LNCaP clone FGC (cell line): ENCODE results near the gene SPTBN1.

Experiments used
- DNase-seq: peaks from one replicate; pipeline ENCODE4 v3.0.0-alpha.2; 2011; ENCODE audit warnings: low read depth
- H3K4me3 ChIP-seq: 2 replicates; pipeline ENCODE4 v1.5.1; 2011; ENCODE audit warnings: mild to moderate bottlenecking, low read depth, low read length, control low read depth
- CTCF ChIP-seq: IDR thresholded peaks from 2 replicates; pipeline ENCODE4 v1.5.1; 2012; ENCODE audit warnings: mild to moderate bottlenecking; ENCODE audit not compliant: control insufficient read depth, insufficient read depth; ENCODE audit errors: extremely low read depth

Gene SPTBN1

DNA sequence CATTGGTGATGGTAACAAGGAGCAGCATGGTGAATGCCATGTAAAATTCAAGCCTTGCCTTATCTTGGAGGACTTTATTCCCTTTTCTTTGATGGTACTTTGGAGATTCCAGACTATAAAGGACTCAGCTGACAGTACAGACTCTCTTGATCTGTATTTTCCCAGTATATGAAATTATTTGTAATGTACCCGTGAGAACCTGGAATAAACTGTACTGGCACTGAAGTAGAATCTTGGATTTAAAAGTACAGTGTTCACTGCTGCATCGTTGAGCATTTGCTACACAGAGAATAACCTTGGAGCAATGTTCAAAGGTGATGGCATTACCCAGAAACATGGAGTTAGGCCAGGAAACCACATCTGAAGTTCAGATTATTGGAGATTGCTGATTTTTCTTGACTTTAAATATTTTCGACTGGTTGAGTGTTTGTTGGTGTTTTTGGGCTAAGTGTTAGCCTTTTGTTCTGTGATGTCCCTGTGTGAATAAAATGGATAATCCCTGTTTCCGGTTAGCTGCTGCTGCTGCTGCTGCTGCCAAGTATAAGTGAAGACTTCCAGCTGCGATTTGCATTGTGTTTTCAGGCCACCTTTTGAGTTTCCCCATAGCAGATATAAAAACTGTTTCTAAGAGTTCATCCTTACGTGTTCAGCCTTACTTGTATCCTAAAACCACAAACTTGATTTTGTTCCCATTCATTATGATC, 122.0 kb downstream of the SPTBN1 start:
- TF ChIP-seq CTCF = no peak
- DNase-seq = no peak
- no peak overlapping the region for H3K4me3 ChIP-seq

DNA sequence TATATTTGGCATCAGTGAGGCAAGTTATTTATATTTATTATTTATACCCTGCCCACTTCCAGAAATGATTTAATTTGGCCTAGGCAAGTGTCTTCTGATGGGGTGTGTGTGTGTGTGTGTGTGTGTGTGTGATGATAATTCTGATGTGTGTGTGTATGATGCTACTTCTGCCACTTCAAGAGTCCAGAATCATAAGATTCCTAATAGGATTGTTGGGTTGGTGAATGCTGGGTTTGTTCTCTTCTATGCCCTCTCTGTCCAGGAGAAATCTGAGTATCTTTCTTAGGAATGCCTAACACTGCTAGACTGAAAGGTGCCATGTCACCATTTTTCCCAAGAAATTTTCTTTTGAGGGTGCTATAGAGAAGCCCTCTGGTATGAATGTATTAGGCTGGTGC, 122.5 kb downstream of the SPTBN1 start:
- no peak overlapping the region for H3K4me3 ChIP-seq
- TF ChIP-seq CTCF = no peak
- no peak for DNase-seq

- H3K4me3 ChIP-seq = no peak overlapping the region
Measured at GRCh38 chr2:54579061-54579681, 123.0 kb downstream of the SPTBN1 start.

GRCh38 chr2:54579682-54580620, 123.8 kb downstream of the SPTBN1 start:
- no peak overlapping the region for H3K4me3 ChIP-seq
- peak; percentile 63 for DNase-seq
- TF ChIP-seq CTCF = no peak

More at GRCh38 chr2:54579061-54579681, 123.0 kb downstream of the SPTBN1 start:
- no peak for TF ChIP-seq CTCF
- DNase-seq = no peak

DNA sequence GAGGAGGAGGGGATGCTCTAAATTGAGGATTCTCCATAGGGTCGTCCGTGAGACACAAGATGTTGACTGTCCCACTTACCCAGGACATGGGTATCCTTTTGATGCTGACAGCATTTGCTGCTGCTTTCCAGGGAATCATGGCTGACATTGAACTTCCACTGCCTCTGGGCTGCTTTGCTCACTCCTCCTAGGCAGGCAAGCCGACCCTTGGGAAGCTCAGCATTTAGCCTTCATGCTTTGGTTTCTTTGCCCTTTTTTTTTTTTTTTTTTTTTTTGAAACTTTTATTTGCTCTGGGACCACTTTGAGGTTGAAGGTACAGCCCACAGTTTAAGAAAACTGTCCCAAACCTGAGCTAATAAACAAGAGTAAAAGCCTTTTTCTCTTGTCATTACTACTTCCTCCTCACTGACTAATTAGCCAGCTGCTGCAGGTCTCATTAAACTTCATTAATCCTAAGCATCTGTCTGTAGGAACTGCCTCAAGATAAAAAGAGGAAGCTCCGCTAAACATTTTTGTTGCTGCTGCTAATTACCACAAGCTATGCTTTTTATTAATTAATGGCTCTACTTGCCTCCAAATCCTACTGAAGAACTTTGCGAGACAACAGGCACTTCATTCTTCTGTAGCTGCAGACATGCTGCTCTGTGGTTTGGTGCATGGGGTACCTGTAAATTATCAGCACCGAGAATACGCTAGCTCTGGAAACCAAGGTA, 125.4 kb downstream of the SPTBN1 start:
- TF ChIP-seq CTCF = no peak
- H3K4me3 ChIP-seq = no peak overlapping the region
- no peak for DNase-seq

DNA sequence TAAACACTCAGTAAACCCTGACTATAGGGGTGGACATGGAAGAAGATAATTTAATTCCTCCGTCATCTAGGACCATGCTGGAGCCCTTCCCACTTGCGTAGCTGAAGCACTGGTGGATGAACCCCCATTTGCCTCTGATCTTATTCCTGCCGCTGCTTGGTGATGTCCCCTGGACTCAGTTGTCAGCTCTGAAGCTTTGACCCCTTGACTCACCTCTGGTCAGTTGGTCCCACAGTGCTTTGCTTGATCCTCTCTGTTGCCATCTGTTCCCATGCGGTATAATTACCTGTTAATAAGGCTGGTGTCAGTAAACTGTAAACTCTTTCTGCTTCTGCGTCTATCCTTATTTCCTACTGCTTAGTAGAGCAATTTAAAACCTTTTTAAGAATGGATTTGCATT, 126.9 kb downstream of the SPTBN1 start:
- no peak for TF ChIP-seq CTCF
- no peak for DNase-seq
- no peak overlapping the region for H3K4me3 ChIP-seq
